Activated T-helper 9 cell treated with anti-CD3 and anti-CD28 coated beads, Interleukin-2, amount 50 U/mL, for 16 hours (primary cell): ENCODE results near the gene ZNF823.
A peak's percentile ranks its signal among the peaks of the same experiment; 100 is the strongest.

Experiments
- DNase-seq: peaks from one replicate; pipeline ENCODE4 v3.0.0-alpha.2; 2020; ENCODE audit warnings: low read depth

Gene ZNF823

DNA sequence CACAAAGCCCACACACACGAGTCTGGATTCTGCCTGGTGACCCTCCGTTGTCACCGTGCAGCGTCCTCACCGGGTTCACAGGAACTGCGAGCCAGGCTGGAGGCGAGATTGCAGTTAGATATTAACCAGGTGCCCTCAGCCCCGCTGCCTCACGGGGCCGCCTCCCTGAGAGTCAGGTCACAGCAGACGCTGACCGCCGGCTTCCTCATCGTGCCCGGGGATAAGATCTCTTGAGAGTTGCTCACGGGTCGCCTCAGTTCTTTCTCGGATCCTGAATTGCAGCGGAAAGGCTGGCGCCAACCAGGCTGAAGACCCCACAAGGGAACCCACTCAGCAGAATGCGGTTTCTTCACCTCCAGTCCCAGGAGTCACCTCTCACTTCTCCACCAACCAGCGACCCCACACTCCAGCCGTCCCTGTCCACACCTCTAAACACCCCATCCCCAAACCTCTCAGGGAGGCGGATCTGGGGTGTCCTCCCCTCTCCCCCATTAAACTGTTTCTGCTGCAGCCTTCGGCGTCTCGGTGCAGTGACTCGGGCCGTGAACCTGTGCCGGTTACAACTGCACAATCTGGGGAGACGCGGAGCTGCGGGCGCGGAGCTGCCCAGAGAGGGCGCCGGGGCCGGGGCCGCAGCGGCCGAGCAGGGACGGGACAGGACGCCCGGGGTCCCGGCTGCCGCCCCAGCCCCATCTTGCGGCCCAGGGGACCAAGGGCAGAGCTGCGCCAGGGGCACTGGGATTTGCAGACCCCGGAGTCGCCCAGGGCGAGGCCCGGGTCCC is 591 bp downstream of the ZNF823 start:
- DNase-seq, result peak; percentile 10

DNA sequence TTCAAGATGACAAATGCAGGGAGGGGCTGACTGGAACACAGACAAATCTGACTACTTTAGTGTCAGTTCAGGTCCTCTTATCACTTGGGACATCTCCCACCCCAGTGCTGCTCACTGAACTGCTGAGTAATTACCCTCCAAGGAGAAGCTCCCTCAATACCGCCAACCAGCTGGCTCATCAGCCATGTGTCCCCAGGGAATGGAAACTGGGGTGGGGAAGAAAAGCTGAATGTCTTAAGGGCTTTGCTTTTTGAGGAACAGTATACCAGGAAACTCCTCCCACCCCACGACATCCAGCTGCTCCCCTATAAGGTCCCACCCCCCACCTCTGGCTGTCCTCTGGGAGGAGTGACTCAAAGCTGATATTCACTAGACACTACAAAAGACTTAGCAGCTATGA is 2.0 kb downstream of the ZNF823 start:
- DNase-seq, result no peak

DNA sequence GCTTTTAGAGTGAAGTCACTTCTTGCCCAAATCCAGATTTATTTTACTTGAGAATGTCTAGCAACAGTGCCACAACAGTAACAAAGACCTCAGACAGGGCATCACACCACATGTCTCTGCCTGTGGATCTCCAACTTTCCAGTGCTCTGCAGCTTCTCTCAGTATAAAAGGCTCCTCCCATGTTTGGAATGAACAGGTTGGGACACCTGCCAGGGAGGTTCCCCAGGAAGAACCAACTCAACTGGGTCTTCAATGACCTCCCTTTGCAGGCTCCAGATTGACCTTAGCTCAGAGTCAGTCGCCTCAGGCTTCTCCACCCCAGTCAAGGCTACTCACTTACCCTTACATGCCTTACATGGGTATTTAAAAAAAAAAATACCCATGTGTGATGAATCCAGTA is 3.4 kb downstream of the ZNF823 start:
- no peak for DNase-seq

DNA sequence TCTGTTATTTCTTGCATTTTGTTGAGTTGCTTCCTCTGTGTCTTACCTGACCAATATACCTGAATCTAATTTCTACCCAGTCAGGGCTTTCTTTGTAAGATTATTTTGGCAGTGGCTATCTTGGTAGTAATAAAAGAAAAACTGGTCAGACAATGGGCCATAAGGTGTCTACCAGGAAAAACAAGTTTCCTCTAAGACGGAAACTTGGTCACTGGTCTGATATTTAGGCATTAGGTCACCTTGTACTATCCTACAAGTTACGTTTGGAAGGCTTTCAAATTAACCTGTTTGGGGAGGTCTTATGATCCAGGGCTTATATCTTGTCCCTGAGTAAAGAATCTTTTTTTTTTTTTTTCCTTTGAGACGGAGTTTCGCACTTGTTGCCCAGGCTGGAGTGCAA is 9.2 kb downstream of the ZNF823 start:
- DNase-seq, result no peak

DNA sequence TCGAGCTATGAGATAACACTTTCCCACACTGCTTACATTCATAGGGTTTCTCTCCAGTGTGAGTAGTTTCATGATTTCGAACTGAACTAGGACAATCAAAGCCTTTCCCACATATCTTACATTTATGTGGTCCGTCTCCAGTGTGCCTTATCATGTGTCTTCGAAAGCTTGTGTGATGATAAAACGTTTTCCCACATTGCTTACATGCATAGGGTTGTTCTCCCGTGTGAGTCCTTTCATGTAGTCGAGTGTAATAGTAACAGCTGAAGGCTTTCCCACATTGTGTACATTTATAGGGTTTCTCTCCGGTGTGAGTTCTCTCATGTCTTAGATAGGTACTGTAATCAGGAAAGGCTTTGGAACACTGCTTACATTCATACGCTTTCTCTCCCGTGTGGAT is 16.3 kb downstream of the ZNF823 start:
- no peak for DNase-seq

DNA sequence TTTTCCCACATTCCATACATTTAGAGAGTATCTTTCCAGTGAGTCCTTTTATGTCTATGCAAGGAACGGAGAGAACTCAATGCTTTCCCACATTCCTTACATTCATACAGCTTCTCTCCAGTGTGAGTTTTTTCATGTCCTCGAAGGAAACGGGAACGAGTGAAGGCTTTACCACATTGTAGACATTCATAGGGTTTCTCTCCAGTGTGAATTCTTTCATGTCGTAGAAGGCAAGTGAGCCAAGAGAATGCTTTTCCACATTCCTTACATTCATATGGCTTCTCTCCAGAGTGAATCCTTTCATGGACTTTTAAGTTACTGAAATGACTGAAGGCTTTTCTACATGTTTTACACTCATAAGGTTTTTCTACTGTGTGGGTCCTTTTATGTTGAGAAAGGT is 17.1 kb downstream of the ZNF823 start:
- DNase-seq, result no peak

DNA sequence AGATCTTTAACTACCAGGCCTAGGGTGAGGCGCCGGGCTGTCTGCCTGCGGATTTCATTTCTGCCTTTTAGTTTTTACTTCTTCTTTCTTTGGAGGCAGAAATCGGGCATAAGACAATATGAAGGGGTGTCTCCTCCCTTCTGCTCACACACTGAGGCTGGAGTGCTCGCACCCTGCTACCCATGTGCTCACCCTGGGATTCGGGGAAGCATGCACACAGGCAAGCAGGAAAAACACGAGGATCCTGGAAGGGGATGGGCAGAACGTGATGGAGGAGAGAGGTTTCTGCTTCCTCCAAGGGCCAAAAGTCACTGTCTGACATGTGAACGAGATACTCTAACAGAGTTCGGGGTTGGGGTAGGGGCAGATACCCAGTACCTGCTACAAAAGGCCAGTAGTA is 28.4 kb downstream of the ZNF823 start:
- DNase-seq, result no peak

DNA sequence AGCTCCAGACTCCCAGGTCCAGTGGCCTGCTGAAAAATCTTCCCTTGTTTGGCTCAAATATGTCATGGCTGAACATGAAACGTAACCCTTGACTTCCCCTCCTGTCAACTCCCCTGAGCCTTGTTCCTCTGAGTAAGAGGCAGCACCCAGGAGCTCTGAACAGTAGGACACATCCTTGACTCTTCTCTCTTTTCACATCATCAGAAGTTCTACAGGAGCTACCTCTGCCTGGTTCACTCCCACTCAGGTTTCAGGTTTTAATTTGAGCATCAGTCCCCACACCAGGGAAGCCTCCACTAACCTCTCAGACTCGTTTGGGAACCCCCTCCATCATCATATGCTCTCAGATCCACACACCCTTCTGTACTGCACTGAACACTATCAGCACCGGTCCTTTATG is 30.3 kb downstream of the ZNF823 start:
- no peak for DNase-seq

DNA sequence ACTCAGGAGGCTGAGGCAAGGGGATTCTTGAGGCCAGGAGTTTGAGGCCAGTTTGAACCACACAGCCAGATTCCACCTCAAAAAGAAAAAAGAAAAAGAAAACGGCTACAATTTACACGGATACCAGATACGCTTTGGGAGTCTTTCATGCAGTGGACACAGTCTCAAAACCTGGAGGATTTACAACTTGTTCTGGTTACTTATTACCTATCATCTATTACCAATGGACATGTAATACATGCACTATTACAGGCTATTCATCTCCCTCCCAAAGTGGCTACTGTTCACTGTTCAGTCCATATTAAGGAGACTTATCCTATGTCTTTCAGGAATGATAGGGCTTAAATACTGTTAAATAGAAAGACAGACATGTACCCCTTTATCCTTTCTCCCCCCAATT is 33.3 kb downstream of the ZNF823 start:
- DNase-seq, result no peak

DNA sequence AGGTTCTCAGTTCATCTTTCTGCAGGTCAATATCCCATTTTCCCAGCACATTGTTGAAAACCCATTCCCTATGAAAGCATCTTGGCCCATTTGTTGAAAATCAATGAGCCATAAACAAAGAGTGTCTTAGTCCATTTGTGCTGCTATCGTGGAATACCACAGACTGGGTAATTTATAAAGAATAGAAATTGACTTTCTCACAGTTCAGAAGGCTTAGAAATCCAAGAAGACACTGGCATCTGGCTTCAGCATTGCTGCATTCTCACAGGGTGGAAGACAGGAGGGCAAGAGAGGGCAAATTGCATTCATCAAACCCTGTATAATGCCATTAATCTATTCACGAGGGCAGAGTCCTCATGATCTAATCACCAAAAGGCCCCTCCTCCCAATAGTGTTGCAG is 34.1 kb downstream of the ZNF823 start:
- no peak for DNase-seq

DNA sequence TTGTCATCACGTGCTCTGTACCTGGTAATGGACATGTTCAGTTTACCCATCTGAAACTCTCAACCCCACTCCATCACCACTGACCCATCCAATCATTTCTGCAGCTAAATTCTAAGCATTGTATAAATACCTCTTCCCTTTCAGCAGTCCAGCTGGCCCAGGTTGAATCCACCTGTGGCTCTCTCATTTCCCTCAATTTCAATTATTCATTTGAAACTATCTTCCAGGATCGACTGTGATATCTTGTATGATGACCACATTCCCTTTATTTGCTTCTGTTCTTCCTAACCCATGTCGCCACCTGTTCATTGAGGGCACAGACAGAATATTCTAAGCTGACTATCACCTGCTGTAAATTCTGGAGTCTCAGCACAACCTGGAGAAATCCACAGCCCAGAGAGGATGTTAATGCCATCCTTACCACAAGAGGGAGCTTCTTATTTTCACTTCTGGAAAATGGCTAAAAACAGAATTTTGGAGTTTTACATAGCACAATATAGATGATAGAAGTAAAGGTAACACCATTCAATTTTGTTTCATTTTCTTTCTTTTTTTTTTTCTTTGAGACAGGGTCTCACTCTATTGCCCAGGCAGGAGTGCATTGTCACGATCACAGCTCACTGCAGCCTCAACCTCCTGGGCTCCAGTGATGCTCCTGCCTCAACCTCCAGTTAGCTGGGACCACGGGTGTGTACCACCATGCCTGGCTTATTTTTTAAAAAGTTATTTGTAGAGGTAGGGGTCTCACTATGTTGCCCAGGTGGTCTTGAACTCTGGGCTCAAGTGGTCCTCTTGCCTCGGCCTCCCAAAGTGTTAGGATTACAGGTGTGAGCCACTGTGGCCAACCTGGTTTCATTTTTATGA is 38.6 kb downstream of the ZNF823 start:
- DNase-seq, result no peak

DNA sequence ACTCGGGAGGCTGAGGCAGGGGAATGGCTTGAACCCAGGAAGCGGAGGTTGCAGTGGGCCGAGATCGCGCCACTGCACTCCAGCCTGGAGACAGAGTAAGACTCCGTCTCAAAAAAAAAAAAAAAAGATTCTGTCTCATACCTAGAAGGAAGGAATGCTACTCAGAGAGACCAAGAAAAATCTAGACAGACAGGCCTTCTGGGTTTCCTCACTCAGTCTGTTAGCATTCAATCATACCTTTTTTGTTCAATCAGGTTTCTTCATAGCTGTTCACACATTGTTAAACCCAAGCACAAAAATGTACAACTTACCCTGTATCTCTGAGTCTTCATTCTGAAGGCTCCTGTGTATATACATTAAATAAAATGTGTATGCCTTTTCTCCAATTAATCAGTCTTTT is 40.5 kb downstream of the ZNF823 start:
- no peak for DNase-seq

DNA sequence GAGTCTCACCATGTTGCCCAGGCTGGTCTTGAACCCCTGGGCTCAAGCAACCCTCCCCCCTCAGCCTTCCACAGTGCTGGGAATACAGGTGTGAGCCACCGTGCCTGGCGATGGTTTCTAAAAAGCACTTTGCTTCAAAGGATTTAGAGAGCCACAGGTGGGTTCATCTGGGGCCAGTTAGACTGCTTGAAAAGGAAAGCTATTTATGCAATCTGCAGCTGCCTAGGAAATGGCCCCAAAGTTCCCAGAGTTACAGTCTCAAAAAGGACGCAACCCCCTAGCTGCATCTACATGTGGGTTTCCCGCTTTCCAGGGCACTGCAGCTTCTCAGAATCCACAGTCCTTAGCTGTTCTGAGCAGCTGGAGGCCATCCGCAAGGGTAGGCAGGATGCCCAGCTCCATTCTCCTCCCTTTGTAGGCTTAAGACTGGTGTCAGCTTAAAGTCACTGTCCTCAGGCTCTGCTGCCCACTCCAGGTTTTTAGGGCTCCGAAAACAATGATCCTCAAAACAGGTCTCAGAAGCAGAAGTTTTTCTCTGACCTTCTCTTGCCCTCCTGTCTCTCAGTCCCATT is 41.4 kb downstream of the ZNF823 start:
- no peak for DNase-seq

DNA sequence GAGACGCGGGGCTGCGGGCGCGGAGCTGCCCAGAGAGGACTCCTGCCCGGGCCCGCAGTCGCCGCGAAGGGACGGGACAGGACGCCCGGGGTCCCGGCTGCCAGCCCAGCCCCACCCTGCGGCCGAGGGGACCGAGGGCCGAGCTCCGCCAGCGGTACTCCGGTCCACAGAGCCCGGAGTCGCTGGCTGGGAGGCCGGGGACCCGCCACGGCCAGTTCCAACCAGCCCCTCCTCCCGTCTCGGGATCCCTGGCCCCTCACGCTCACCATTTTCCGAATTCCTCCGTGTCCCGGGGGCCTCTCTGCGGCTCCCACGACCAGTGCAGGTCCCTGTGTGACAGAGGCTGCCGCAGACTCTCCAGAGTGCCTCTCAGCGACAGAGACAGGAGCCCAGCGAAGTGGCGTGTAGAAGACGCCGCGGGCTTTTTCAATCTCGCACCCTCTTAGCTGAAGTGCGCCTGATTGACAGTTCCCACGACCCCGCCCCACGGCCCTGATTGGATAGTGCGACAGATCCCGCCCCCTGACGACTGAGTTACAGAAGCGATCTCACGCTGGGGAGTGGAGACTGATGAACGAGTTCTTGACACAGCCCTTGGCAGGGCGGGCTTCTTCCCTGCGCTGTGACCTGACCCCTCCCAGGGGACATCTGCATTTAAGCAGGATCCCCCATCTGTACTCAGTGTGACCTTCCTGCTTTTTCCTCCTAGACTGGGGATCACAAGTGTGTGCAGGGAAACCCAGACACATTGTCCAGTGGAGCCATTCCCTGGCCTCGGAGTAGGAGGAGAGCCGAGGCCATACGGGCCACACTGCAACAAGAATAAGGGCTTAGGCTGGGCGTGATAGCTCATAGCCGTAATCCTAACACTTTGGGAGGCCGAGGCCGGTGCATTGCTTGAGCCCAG is 44.0 kb downstream of the ZNF823 start:
- peak; percentile 54 for DNase-seq

DNA sequence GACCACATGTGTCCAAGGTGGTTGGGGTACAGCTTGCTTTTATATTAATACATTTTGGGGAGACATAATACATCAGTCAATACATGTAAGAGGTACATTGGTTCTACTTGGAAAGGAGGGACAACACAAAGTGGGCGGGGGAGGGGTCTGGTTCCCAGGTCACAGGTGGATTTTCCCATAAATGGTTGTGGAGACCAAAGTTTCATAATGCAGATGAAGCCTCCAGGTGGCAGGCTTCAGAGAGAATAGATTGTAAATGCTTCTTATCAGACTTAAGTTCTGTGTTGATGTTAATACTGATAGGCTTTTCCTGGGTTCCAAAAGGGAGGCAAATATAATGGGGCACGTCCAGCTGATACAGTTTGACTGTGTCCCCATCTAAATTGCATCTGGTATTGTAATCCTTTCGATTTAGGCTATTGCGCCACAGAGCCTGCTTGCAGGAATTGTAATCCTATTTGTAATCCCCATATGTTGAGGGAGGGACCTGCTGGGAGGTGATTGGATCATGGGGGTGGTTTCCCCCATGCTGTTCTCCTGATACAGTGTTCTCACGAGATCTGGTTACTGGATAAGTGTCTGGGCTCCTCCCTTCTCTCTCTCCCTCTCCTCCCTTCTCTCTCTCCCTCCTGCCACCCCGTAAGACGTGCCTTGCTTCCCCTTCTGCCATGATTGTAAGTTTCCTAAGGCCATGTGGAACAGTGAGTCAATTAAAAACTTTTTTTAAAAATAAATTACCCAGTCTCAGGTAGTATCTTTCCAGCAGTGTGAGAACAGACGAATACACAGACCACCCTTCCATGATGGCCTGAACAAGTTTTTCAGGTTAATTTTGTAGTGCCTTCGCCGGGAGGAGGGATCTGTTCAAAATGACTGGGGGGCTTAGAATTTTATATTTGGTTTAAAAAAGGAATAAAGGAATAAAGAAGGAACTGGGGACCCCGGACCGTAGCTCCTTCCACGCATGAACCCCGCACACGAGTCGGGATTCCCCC is 44.9 kb downstream of the ZNF823 start:
- DNase-seq, result no peak

DNA sequence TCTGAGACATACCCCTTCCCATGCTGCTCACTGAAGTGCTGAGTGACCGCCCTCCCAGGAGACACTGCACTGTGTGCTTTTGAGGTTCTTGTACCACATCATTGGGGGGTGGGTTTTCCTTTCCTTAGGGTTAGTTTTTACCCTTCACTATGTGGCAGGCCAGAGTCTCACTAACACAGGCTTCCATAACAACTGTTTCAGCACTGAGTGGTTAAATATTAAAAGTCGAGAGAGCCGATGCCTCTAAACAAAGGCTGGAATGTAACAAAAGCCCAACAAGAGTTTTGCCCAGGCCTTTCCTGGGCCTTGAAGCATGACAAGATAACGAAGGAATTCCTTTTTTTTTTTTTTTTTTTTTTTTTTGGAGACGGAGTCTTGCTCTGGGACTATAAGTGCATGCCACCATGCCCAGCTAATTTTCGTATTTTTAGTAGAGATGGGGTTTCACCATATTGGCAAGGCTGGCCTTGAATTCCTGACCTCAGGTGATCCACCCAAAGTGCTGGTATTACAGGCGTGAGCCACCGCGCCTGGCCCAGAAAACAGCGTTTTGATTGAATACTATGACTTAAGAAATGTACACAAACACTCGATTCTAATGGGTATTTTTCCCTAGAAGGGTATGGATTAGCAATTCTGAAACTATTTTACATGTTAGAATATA is 46.5 kb downstream of the ZNF823 start:
- DNase-seq, result no peak

DNA sequence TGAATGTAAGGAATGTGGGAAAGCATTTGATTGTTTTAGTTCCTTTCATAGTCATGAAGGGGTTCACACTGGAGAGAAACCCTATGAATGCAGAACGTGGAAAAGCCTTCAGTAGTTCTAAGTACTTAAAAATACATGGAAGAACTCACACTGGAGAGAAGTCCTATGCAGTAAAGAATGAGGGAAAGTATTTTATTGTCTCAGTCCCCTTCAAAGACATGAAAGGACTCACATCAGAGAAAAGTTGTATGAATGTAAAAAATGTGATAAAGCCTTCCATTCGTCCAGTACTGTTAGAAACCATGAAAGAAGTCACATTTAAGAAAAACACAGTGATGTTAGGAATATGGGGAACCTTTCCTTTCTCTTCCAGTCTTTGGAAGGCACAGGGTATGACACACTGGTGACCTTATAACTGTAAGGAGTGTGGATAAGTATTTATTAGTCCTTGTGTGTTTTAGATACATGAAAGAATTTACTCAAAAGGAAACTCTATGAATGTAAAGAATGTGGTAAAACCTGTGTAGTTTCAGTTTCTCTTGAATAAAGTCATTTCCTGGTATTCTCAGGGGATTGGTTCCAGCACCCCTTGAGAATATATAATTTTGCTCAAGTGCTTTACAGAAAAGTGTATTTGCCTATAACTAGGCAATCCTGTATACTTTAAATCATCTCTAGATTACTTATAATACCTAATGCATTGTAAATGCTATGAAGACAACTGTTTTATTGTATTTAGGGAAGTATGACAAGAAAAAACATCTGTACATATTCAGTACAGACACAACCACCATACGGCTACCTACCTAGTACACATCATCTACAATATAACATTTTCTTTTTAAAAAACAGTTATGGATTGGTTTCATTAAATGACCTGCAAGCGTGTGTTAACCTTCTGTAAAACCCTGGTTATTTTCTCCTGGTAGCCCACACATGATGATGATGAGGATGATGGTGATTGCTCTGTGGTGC is 52.8 kb downstream of the ZNF823 start:
- DNase-seq, result no peak

DNA sequence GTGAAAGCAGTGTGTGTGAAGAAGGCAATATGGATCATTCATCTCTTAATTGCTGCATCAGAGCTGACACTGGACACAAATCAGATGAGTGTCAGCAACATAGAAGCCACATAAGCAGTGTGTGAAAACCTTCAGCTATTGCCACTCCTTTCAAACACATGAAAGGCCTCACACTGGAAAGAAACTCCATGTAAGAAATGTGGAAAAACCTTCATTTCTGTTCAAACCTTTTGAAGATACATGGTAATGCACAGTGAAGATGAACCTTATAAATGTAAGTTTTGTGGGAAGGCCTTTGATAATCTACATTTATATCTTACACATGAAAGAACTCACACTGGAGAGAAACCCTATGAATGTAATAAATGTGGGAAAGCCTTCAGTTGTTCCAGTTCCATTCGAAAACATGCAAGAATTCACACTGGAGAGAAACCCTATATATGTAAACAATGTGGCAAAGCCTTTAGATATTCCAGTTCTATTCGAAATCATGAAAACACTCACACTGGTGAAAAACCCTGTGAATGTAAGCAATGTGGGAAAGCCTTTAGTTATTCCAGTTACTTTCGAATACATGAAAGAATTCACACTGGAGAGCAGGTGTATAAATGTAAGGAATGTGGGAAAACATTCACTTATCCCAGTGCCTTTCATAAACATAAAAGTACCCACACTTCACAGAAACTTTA is 53.6 kb downstream of the ZNF823 start:
- no peak for DNase-seq
